HepG2 (cell line): Measurements from ENCODE around the gene ALS2. TPM values are rescaled to one million over a fixed set of nuclear protein-coding genes. Genes with fewer than 3 reads are reported as not detected.
A peak's percentile ranks its signal among the peaks of the same experiment; 100 is the strongest.

Experiments
- ATF6 ChIP-seq: sonication (generic); formaldehyde crosslinking; conservative IDR thresholded peaks from 2 replicates; pipeline ENCODE4 v1.4.0; 2020; ENCODE audit warnings: missing genetic modification reagents
- FOXC1 ChIP-seq: sonication (generic); formaldehyde crosslinking; IDR thresholded peaks from 2 replicates; pipeline ENCODE4 v1.8.0; 2022; ENCODE audit warnings: mild to moderate bottlenecking, missing genetic modification reagents, borderline replicate concordance
- KDM5A ChIP-seq: fragments of 200-600 bp; sonication (generic); IDR thresholded peaks from 2 replicates; pipeline ENCODE4 v1.7.0; 2018; ENCODE audit warnings: antibody characterized with exemption, mild to moderate bottlenecking, low read length, borderline replicate concordance
- KIAA2018 ChIP-seq: sonication (generic); formaldehyde crosslinking; IDR thresholded peaks from 2 replicates; pipeline ENCODE4 v1.5.0; 2020; ENCODE audit warnings: mild to moderate bottlenecking, missing genetic modification reagents, borderline replicate concordance
- LCORL ChIP-seq, 2 experiments: fragments of 450-650 bp in 1 of 2; sonication (generic) in 1 of 2; formaldehyde crosslinking in 1 of 2; IDR thresholded peaks; 2 replicates each; pipeline versions ENCODE4 v1.5.0 to v1.6.1; 2017 to 2020; ENCODE audit warnings: antibody characterized with exemption in 1 of 2, missing genetic modification reagents in 1 of 2
- NCOR1 ChIP-seq: fragments of 200-600 bp; sonication (generic); IDR thresholded peaks from 2 replicates; pipeline ENCODE4 v1.7.0; 2017; ENCODE audit warnings: antibody characterized with exemption, low read length, borderline replicate concordance
- PBX2 ChIP-seq: IDR thresholded peaks from 2 replicates; pipeline ENCODE4 v1.6.1; 2016; ENCODE audit warnings: control low read depth
- PTBP1 ChIP-seq: fragments of 200-400 bp; formaldehyde crosslinking; IDR thresholded peaks from 2 replicates; pipeline ENCODE4 v1.6.1; 2018; ENCODE audit warnings: low read length, low read depth; ENCODE audit not compliant: poor library complexity, severe bottlenecking
- RFXANK ChIP-seq: IDR thresholded peaks from 2 replicates; pipeline ENCODE4 v1.6.1; 2016
- SRSF4 ChIP-seq: fragments of 200-400 bp; formaldehyde crosslinking; IDR thresholded peaks from one replicate; pipeline ENCODE4 v1.6.1; 2018; ENCODE audit warnings: mild to moderate bottlenecking, low read depth, low read length, moderate library complexity; ENCODE audit not compliant: poor library complexity, severe bottlenecking
- TIGD3 ChIP-seq: sonication (generic); formaldehyde crosslinking; IDR thresholded peaks from 2 replicates; pipeline ENCODE4 v1.5.1; 2020; ENCODE audit warnings: mild to moderate bottlenecking, missing genetic modification reagents, borderline replicate concordance
- ZNF260 ChIP-seq: sonication (generic); formaldehyde crosslinking; IDR thresholded peaks from 2 replicates; pipeline ENCODE4 v1.4.0; 2020; ENCODE audit warnings: missing genetic modification reagents, low read depth, mild to moderate bottlenecking, borderline replicate concordance
- ZNF329 ChIP-seq: sonication (generic); formaldehyde crosslinking; IDR thresholded peaks from 2 replicates; pipeline ENCODE4 v1.9.0; 2021; ENCODE audit warnings: low read depth, mild to moderate bottlenecking, missing genetic modification reagents
- ZNF790 ChIP-seq: sonication (generic); formaldehyde crosslinking; IDR thresholded peaks from 2 replicates; pipeline ENCODE4 v1.8.0; 2022; ENCODE audit warnings: missing genetic modification reagents, mild to moderate bottlenecking, borderline replicate concordance
- polyA plus RNA-seq, 8 experiments: library from polyadenylated mRNA; depleted of rRNA in 3 of 8; stranded (reverse) in 7 of 8; unstranded in 1 of 8; fragments of >200 nt; fragmentation: Illumina TruSeq in 4 of 8; extraction: Trizol in 4 of 8; gene quantifications; 2 replicates each; pipeline versions ENCODE4 v1.2.1 to v1.2.3, GENCODE V29; 2011 to 2016; ENCODE audit warnings: low read depth in 4 of 8, missing spikeins in 1 of 8, mixed read lengths in 1 of 8; ENCODE audit not compliant: insufficient read depth in 1 of 8
- total RNA-seq, 5 experiments: library from RNA; depleted of rRNA; stranded (reverse); fragments of >200 nt; fragmentation: Illumina TruSeq; extraction: Trizol; gene quantifications; 2 replicates each; pipeline ENCODE4 v1.2.3, GENCODE V29; 2016; ENCODE audit warnings: low read depth in 1 of 5

Gene ALS2
- total and polyA plus RNA-seq, 2 of the 13 experiments (the other 11 are each of a cell fraction or from before 2014, with no cell fraction given): 12.7 to 19.3 TPM

GRCh38 chr2:201780674-201781493 is at the start of gene ALS2 (continued):
- TF ChIP-seq TIGD3 (CRISPR knock-in tag) (peak; percentile 70; the same call in 1 of the 2 replicates), ZNF260 (CRISPR knock-in tag) (no peak), RFXANK (CRISPR knock-in tag) (peak; percentile 20; the same call in 1 of the 2 replicates), FOXC1 (CRISPR knock-in tag) (no peak; the same call in 1 of the 2 replicates), KDM5A (peak; percentile 83; the same call in 1 of the 2 replicates), ATF6 (no peak), ZNF329 (CRISPR knock-in tag) (no peak), KIAA2018 (CRISPR knock-in tag) (peak; percentile 79; the same call in 1 of the 2 replicates), NCOR1 (peak; percentile 47; the same call in 1 of the 2 replicates), PBX2 (no peak), SRSF4 (no peak), ZNF790 (CRISPR knock-in tag) (no peak), PTBP1 (peak; percentile 74), LCORL (IDR thresholded peaks at IDR 0.05) (no peak), LCORL (CRISPR knock-in tag; IDR thresholded peaks at IDR 0.05) (peak; percentile 81)
